Measurements from ENCODE around the gene TXN2. TPM values are rescaled to one million over a fixed set of nuclear protein-coding genes. Genes with fewer than 3 reads are reported as not detected.
A peak's percentile ranks its signal among the peaks of the same experiment; 100 is the strongest.

The TXN2 gene
- total RNA-seq, 1 donor from 2014 or later = 61.0 TPM

GRCh38 chr22:36467042-36467810 lies 14.2 kb downstream of the TXN2 start:
- TF ChIP-seq EZH2 (IDR thresholded peaks at IDR 0.05; ENCODE audit: insufficient read depth, low read length) (no peak), CTCF (IDR thresholded peaks at IDR 0.05; ENCODE audit: insufficient read depth, low read depth, low read length) (no peak)
- Mint-ChIP-seq H3K4me3 (ENCODE audit: unreplicated experiment) (peak overlapping the region; percentile 69), H3K27me3 (ENCODE audit: low read depth, unreplicated experiment) (no peaks in the 10 kb centered on the region), H3K27ac (ENCODE audit: unreplicated experiment) (peak overlapping the region; percentile 99), H3K9me3 (ENCODE audit: unreplicated experiment) (no peaks in the 10 kb centered on the region), H3K36me3 (ENCODE audit: low read depth, unreplicated experiment) (peaks cover 4% of the 10 kb centered on the region), H3K4me1 (ENCODE audit: low read depth, unreplicated experiment) (peaks cover 60% of the 10 kb centered on the region)
- DNase-seq (ENCODE audit: low read depth) = peak; percentile 91
- no peak overlapping the region for H2AFZ ChIP-seq (ENCODE audit: low read depth, low read length)
- no peaks in the 10 kb centered on the region for H4K20me1 ChIP-seq (ENCODE audit: insufficient read depth, low read length)
- H3K4me1 ChIP-seq (ENCODE audit: insufficient read depth, low read length) = peaks cover 75% of the 10 kb centered on the region
- no peaks in the 10 kb centered on the region for H3K9me3 ChIP-seq (ENCODE audit: insufficient read depth, low read depth, low read length)
- peaks cover 33% of the 10 kb centered on the region for H3K79me2 ChIP-seq (ENCODE audit: insufficient read depth, low read length)
- H3K9ac ChIP-seq (ENCODE audit: low read length) = peak overlapping the region; percentile 81
- peak; percentile 32 for FAIRE-seq
- peak overlapping the region; percentile 98 for H3K27ac ChIP-seq (ENCODE audit: low read depth, low read length)
- no peaks in the 10 kb centered on the region for H3K27me3 ChIP-seq (ENCODE audit: insufficient read depth, low read length)
- H3K36me3 ChIP-seq (ENCODE audit: insufficient read depth, low read length) = no peaks in the 10 kb centered on the region
- peak overlapping the region; percentile 20 for H3K4me3 ChIP-seq (ENCODE audit: insufficient read depth, low read depth, low read length)
- H3K4me2 ChIP-seq (ENCODE audit: low read length) = peak overlapping the region; percentile 73

GRCh38 chr22:36466258-36466657 lies 15.2 kb downstream of the TXN2 start:
- Mint-ChIP-seq H3K27ac (ENCODE audit: unreplicated experiment) (peak overlapping the region; percentile 99), H3K36me3 (ENCODE audit: low read depth, unreplicated experiment) (peaks cover 3% of the 10 kb centered on the region), H3K4me1 (ENCODE audit: low read depth, unreplicated experiment) (peaks cover 60% of the 10 kb centered on the region), H3K27me3 (ENCODE audit: low read depth, unreplicated experiment) (no peaks in the 10 kb centered on the region), H3K9me3 (ENCODE audit: unreplicated experiment) (no peaks in the 10 kb centered on the region), H3K4me3 (ENCODE audit: unreplicated experiment) (no peak overlapping the region)
- H3K4me2 ChIP-seq (ENCODE audit: low read length) = peak overlapping the region; percentile 73
- H3K4me1 ChIP-seq (ENCODE audit: insufficient read depth, low read length) = peaks cover 76% of the 10 kb centered on the region
- H4K20me1 ChIP-seq (ENCODE audit: insufficient read depth, low read length) = no peaks in the 10 kb centered on the region
- no peaks in the 10 kb centered on the region for H3K27me3 ChIP-seq (ENCODE audit: insufficient read depth, low read length)
- peak overlapping the region; percentile 17 for H3K4me3 ChIP-seq (ENCODE audit: insufficient read depth, low read depth, low read length)
- H2AFZ ChIP-seq (ENCODE audit: low read depth, low read length) = no peak overlapping the region
- DNase-seq (ENCODE audit: low read depth) (no peak), FAIRE-seq (no peak)
- H3K79me2 ChIP-seq (ENCODE audit: insufficient read depth, low read length) = peaks cover 37% of the 10 kb centered on the region
- TF ChIP-seq EZH2 (IDR thresholded peaks at IDR 0.05; ENCODE audit: insufficient read depth, low read length) = no peak
- no peak for TF ChIP-seq CTCF (IDR thresholded peaks at IDR 0.05; ENCODE audit: insufficient read depth, low read depth, low read length)
- peak overlapping the region; percentile 98 for H3K27ac ChIP-seq (ENCODE audit: low read depth, low read length)
- no peaks in the 10 kb centered on the region for H3K9me3 ChIP-seq (ENCODE audit: insufficient read depth, low read depth, low read length)
- H3K36me3 ChIP-seq (ENCODE audit: insufficient read depth, low read length) = no peaks in the 10 kb centered on the region
- H3K9ac ChIP-seq (ENCODE audit: low read length) = peak overlapping the region; percentile 81
